Stomach (tissue), 9 donors: ENCODE data around the gene SNCB. TPM values are rescaled to one million over a fixed set of nuclear protein-coding genes. Genes with fewer than 3 reads are reported as not detected.
"Not testable (repeated sequence)": the region's sequence is repeated elsewhere in the genome, so short reads cannot be mapped to it uniquely, and the experiment has no call there.

Experiments
- DNase-seq, 2 donors: peaks; one replicate each; pipeline versions ENCODE4 v3.0.0 to v3.0.0-alpha.2; 2013 to 2019
- H3K27ac ChIP-seq, 5 donors: fragments of 200-600 bp in 4 of 5; sonication (generic) in 4 of 5; one replicate each; pipeline ENCODE4 v1.5.1; 2013 to 2019; ENCODE audit warnings: mild to moderate bottlenecking in 1 of 5, moderate library complexity in 1 of 5
- H3K27me3 ChIP-seq, 3 donors: fragments of 200-600 bp; sonication (generic); one replicate each; pipeline ENCODE4 v1.5.1; 2017 to 2019; ENCODE audit warnings: mixed run types in 1 of 3
- H3K36me3 ChIP-seq, 4 donors: fragments of 200-600 bp; sonication (generic); 1 replicate in 3 of 4; 2 replicates in 1 of 4; pipeline ENCODE4 v1.5.1; 2016 to 2019
- H3K4me1 ChIP-seq, 4 donors: fragments of 200-600 bp; sonication (generic); one replicate each; pipeline ENCODE4 v1.5.1; 2016 to 2019
- H3K4me3 ChIP-seq, 4 donors: fragments of 200-600 bp; sonication (generic) in 3 of 4; one replicate each; pipeline ENCODE4 v1.5.1; 2016 to 2019; ENCODE audit warnings: mild to moderate bottlenecking in 1 of 4
- H3K9me3 ChIP-seq, 4 donors: fragments of 200-600 bp; sonication (generic); one replicate each; pipeline ENCODE4 v1.5.1; 2016 to 2019
- EP300 ChIP-seq: sonication (generic); formaldehyde crosslinking; IDR thresholded peaks from one replicate; pipeline ENCODE4 v1.6.1; 2017; ENCODE audit warnings: antibody characterized with exemption
- POLR2A ChIP-seq, 4 donors: fragments of 450-650 bp; IDR thresholded peaks; one replicate each; pipeline ENCODE4 v1.6.1; 2016; ENCODE audit warnings: antibody characterized with exemption in 4 of 4, control low read depth in 2 of 4, mild to moderate bottlenecking in 1 of 4, moderate library complexity in 1 of 4
- POLR2AphosphoS5 ChIP-seq, 3 donors: sonication (generic); formaldehyde crosslinking; IDR thresholded peaks; one replicate each; pipeline ENCODE4 v1.6.1; 2016; ENCODE audit warnings: antibody characterized with exemption in 3 of 3
- WGBS, 5 donors: extraction: QIAGEN DNeasy Blood & Tissue Kit in 3 of 5; methylation state at CpG; one replicate each; pipeline versions ENCODE4 v1.1.5 to v1.1.7; 2013 to 2018; 5-methylcytosine and 5-hydroxymethylcytosine counted together
- intact Hi-C: fragments of 100-400 bp; cut with DNase I; formaldehyde crosslinking; loops from one replicate; pipeline ENCODE4 v1.15.1; 2023; ENCODE audit warnings: low total_unique reads
- polyA plus RNA-seq, 3 donors: library from polyadenylated mRNA; stranded (reverse); fragments of 200-250 nt; gene quantifications; one replicate each; pipeline ENCODE4 v1.2.3, GENCODE V29; 2013
- total RNA-seq, 5 donors: library from RNA; depleted of rRNA; stranded (reverse); fragments of >200 nt; gene quantifications; one replicate each; pipeline versions ENCODE4 v1.1.0 to v1.2.3, GENCODE V29; 2014 to 2016
- TF ChIP-seq, protein P1 (sequence below), 7 experiments: fragments of 450-650 bp in 4 of 7; fragments of 200-600 bp in 3 of 7; sonication (generic) in 3 of 7; IDR thresholded peaks; one replicate each; pipeline ENCODE4 v1.5.1; 2016 to 2019; ENCODE audit warnings: antibody characterized with exemption in 7 of 7, control low read depth in 2 of 7, mild to moderate bottlenecking in 1 of 7
- donor health status: healthy with polysubstance abuse.
- donor health status: Bipolar disorder and iron deficiency.
- donor health status: healthy.

Gene SNCB
- total and polyA plus RNA-seq, 8 donors, result not detected

GRCh38 chr5:176606875-176607274, 23.5 kb downstream of the SNCB start:
- no peak for DNase-seq
- no peaks in the 10 kb centered on the region for H3K36me3 ChIP-seq
- 75 to 90% (median 83%) methylated on average over 3 of the region's 3 CpGs for WGBS, 5 donors

DNA sequence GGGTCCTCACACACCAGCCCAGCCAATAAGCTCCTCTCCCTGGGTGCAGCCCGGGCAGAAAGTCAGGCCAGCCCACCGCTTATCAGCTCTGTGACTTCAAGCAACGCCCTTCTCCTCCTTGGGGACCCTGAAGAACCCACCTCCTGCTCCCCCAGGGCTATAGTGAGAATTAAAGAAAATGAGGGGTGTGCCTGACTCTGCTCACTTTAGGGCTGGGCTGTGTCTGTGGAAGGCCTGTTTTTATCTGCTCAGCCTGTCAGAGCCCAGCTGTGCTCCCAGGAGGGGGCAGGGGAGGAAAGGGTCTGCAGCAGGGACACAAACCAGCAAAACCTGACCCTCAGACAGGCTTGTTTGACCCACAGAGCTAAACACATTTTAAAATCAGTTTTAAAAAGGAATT, 24.3 kb downstream of the SNCB start:
- H3K9me3 ChIP-seq, result no peaks in the 10 kb centered on the region
- H3K4me3 ChIP-seq, result no peak overlapping the region
- no peak overlapping the region for H3K27ac ChIP-seq
- peaks cover 5 to 18% (median 14%) of the 10 kb centered on the region in 4 donors for H3K4me1 ChIP-seq
- DNase-seq, result no peak
- 41 to 77% (median 51%) methylated on average over 3 of the region's 3 CpGs for whole genome bisulfite sequencing, 5 donors
- peaks cover 4 to 30% (median 24%) of the 10 kb centered on the region in 3 donors for H3K27me3 ChIP-seq
- no peaks in the 10 kb centered on the region for H3K36me3 ChIP-seq
- intact Hi-C loops, result no loop called here
- TF ChIP-seq, protein P1, sequence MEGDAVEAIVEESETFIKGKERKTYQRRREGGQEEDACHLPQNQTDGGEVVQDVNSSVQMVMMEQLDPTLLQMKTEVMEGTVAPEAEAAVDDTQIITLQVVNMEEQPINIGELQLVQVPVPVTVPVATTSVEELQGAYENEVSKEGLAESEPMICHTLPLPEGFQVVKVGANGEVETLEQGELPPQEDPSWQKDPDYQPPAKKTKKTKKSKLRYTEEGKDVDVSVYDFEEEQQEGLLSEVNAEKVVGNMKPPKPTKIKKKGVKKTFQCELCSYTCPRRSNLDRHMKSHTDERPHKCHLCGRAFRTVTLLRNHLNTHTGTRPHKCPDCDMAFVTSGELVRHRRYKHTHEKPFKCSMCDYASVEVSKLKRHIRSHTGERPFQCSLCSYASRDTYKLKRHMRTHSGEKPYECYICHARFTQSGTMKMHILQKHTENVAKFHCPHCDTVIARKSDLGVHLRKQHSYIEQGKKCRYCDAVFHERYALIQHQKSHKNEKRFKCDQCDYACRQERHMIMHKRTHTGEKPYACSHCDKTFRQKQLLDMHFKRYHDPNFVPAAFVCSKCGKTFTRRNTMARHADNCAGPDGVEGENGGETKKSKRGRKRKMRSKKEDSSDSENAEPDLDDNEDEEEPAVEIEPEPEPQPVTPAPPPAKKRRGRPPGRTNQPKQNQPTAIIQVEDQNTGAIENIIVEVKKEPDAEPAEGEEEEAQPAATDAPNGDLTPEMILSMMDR (IDR thresholded peaks at IDR 0.05), result no peak
- TF ChIP-seq EP300 (no peak), POLR2A (IDR thresholded peaks at IDR 0.05) (no peak), POLR2AphosphoS5 (IDR thresholded peaks at IDR 0.05) (no peak)

More at GRCh38 chr5:176606875-176607274, 23.5 kb downstream of the SNCB start:
- Histone ChIP-seq H3K27ac (no peak overlapping the region), H3K4me3 (no peak overlapping the region), H3K4me1 (peaks cover 5 to 19% (median 15%) of the 10 kb centered on the region in 4 donors), H3K9me3 (no peaks in the 10 kb centered on the region), H3K27me3 (peaks cover 4 to 36% (median 24%) of the 10 kb centered on the region in 3 donors)
- intact Hi-C loops, result no loop called here
- TF ChIP-seq, protein P1 (IDR thresholded peaks at IDR 0.05), result no peak
- TF ChIP-seq EP300 (no peak), POLR2AphosphoS5 (IDR thresholded peaks at IDR 0.05) (no peak), POLR2A (IDR thresholded peaks at IDR 0.05) (no peak)

DNA sequence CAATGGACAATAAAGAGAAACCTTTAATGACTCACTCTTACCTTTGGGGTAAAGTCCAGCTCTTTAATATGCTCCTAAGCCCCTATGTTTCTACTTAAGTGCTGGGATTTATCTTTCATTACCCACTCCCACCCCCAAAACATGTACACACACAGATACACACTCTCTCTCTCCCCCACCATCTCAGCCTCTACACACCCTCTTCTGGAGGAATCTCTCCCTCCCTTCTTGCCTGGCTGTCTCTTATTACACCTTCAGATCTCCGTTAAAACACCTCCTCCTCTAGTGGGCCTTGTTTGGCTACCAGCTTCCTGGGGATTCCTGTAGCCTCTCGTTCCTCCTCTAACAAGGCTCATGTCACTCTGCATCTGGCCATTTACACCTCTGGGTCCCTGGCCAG, 27.2 kb downstream of the SNCB start:
- H3K36me3 ChIP-seq, result no peaks in the 10 kb centered on the region
- intact Hi-C loops, result no loop called here
- no peaks in the 10 kb centered on the region for H3K4me1 ChIP-seq
- no peak for DNase-seq
- H3K27ac ChIP-seq, result no peak overlapping the region
- H3K9me3 ChIP-seq, result no peaks in the 10 kb centered on the region
- WGBS, 5 donors, result 13 to 32% (median 16%) methylated on average over 2 of the region's 2 CpGs
- no peak overlapping the region for H3K4me3 ChIP-seq
- no peak for TF ChIP-seq EP300
- TF ChIP-seq POLR2AphosphoS5 (IDR thresholded peaks at IDR 0.05), result no peak
- TF ChIP-seq POLR2A (IDR thresholded peaks at IDR 0.05), result no peak
- TF ChIP-seq, protein P1 (IDR thresholded peaks at IDR 0.05), result no peak
- peaks cover 0 to 27% (median 0%) of the 10 kb centered on the region in 3 donors for H3K27me3 ChIP-seq

- TF ChIP-seq POLR2A (IDR thresholded peaks at IDR 0.05), result no peak
- TF ChIP-seq, protein P1 (IDR thresholded peaks at IDR 0.05), result no peak
- TF ChIP-seq EP300, result no peak
- no peak for TF ChIP-seq POLR2AphosphoS5 (IDR thresholded peaks at IDR 0.05)
- peaks cover 0 to 36% (median 0%) of the 10 kb centered on the region in 3 donors for H3K27me3 ChIP-seq
- H3K9me3 ChIP-seq, result no peaks in the 10 kb centered on the region
- no peak overlapping the region for H3K27ac ChIP-seq
- no peak for DNase-seq
- no peak overlapping the region for H3K4me3 ChIP-seq
- no peaks in the 10 kb centered on the region for H3K36me3 ChIP-seq
- peaks cover 4 to 8% (median 6%) of the 10 kb centered on the region in 4 donors for H3K4me1 ChIP-seq
- intact Hi-C loops, result no loop called here
- WGBS, 5 donors, result 60 to 75% (median 71%) methylated on average over 11 to 12 of the region's 12 CpGs
Observed at GRCh38 chr5:176601901-176602482, 28.3 kb downstream of the SNCB start.

- H3K36me3 ChIP-seq, H3K4me3 ChIP-seq, H3K9me3 ChIP-seq, H3K27ac ChIP-seq, intact Hi-C loops, DNase-seq: not testable (repeated sequence)
- 78 to 93% (median 87%) methylated on average over 16 to 19 of the region's 19 CpGs for WGBS, 5 donors
- peaks cover 0 to 57% (median 13%) of the 10 kb centered on the region in 3 donors for H3K27me3 ChIP-seq
- peaks cover 6 to 15% (median 14%) of the 10 kb centered on the region in 4 donors for H3K4me1 ChIP-seq
Observed at GRCh38 chr5:176599749-176600430, 30.4 kb downstream of the SNCB start.
